GM23338 (cell line): ENCODE data around the gene RANBP1. TPM values are rescaled to one million over a fixed set of nuclear protein-coding genes. Genes with fewer than 3 reads are reported as not detected.

Experiments used
- ATAC-seq: fragments of 200-7000 bp; cut with Tn5 transposase; 3 replicates; pipeline ENCODE4 v1.9.1; 2020
- DNase-seq: peaks from one replicate; pipeline ENCODE4 v3.0.0-alpha.2; 2015; ENCODE audit warnings: low spot score
- H2AFZ ChIP-seq: fragments of 200-600 bp; sonication (generic); 2 replicates; pipeline ENCODE4 v1.8.0; 2016; ENCODE audit warnings: antibody characterized with exemption, mild to moderate bottlenecking, moderate library complexity
- H3F3A ChIP-seq: fragments of 200-600 bp; sonication (generic); replicated peaks from 2 replicates; pipeline ENCODE4 v1.8.0; 2017; ENCODE audit warnings: antibody characterized with exemption, mixed run types, low read depth
- H3K27ac ChIP-seq: fragments of 200-600 bp; sonication (generic); 2 replicates; pipeline ENCODE4 v1.6.1; 2016; ENCODE audit warnings: low read depth
- H3K27me3 ChIP-seq: fragments of 200-600 bp; sonication (generic); 2 replicates; pipeline ENCODE4 v1.8.0; 2016; ENCODE audit warnings: mild to moderate bottlenecking, mixed run types, moderate library complexity; ENCODE audit not compliant: insufficient read depth
- H3K36me3 ChIP-seq: fragments of 200-600 bp; sonication (generic); 2 replicates; pipeline ENCODE4 v1.8.0; 2016; ENCODE audit warnings: mild to moderate bottlenecking; ENCODE audit not compliant: insufficient read depth
- H3K4me1 ChIP-seq: fragments of 200-600 bp; sonication (generic); 2 replicates; pipeline ENCODE4 v1.8.0; 2016; ENCODE audit warnings: mild to moderate bottlenecking, moderate library complexity; ENCODE audit not compliant: insufficient read depth
- H3K4me2 ChIP-seq: fragments of 200-600 bp; sonication (generic); 2 replicates; pipeline ENCODE4 v1.7.1; 2017; ENCODE audit warnings: mixed run types
- H3K4me3 ChIP-seq: fragments of 200-600 bp; sonication (generic); 2 replicates; pipeline ENCODE4 v1.6.1; 2016; ENCODE audit warnings: mixed run types
- H3K79me2 ChIP-seq: fragments of 200-600 bp; sonication (generic); replicated peaks from 2 replicates; pipeline ENCODE4 v1.8.0; 2017; ENCODE audit warnings: mild to moderate bottlenecking; ENCODE audit not compliant: insufficient read depth
- H3K9me2 ChIP-seq: fragments of 200-600 bp; sonication (generic); 2 replicates; pipeline ENCODE4 v1.8.0; 2017; ENCODE audit not compliant: insufficient read depth
- H4K20me1 ChIP-seq: fragments of 200-600 bp; sonication (generic); replicated peaks from 2 replicates; pipeline ENCODE4 v1.8.0; 2017; ENCODE audit warnings: mild to moderate bottlenecking; ENCODE audit not compliant: insufficient read depth
- H3K27ac Mint-ChIP-seq: 2 replicates; pipeline ENCODE4 v1.8.0; 2020; ENCODE audit warnings: inconsistent platforms, mild to moderate bottlenecking, moderate library complexity, mixed read lengths
- H3K27me3 Mint-ChIP-seq: 3 replicates; pipeline ENCODE4 v1.8.0; 2022; ENCODE audit warnings: low read depth, mild to moderate bottlenecking, moderate library complexity, mixed read lengths, inconsistent platforms; ENCODE audit not compliant: insufficient read depth, poor library complexity
- H3K36me3 Mint-ChIP-seq: 3 replicates; pipeline ENCODE4 v1.8.0; 2021; ENCODE audit warnings: low read depth, mild to moderate bottlenecking, inconsistent platforms, moderate library complexity, mixed read lengths
- H3K4me1 Mint-ChIP-seq: 3 replicates; pipeline ENCODE4 v1.8.0; 2020; ENCODE audit warnings: mild to moderate bottlenecking, inconsistent platforms, mixed read lengths
- H3K4me3 Mint-ChIP-seq: 3 replicates; pipeline ENCODE4 v1.8.0; 2021; ENCODE audit warnings: moderate library complexity, mild to moderate bottlenecking, inconsistent platforms, mixed read lengths
- H3K9me3 Mint-ChIP-seq: 3 replicates; pipeline ENCODE4 v1.8.0; 2020; ENCODE audit warnings: moderate library complexity, mild to moderate bottlenecking, inconsistent platforms, mixed read lengths
- CREB1 ChIP-seq: fragments of 250-450 bp; sonication (Bioruptor Pico); IDR thresholded peaks from 2 replicates; pipeline ENCODE4 v1.5.0; 2020; ENCODE audit warnings: low read depth, mild to moderate bottlenecking, moderate library complexity
- EZH2 ChIP-seq: fragments of 200-600 bp; sonication (generic); IDR thresholded peaks from one replicate; pipeline ENCODE4 v1.8.0; 2017; ENCODE audit warnings: antibody characterized with exemption, mild to moderate bottlenecking, low read depth; ENCODE audit not compliant: unreplicated experiment
- EZH2phosphoT487 ChIP-seq: fragments of 200-600 bp; sonication (generic); IDR thresholded peaks from one replicate; pipeline ENCODE4 v1.8.1; 2018; ENCODE audit warnings: antibody characterized with exemption; ENCODE audit not compliant: unreplicated experiment
- JUNB ChIP-seq: IDR thresholded peaks from one replicate; pipeline ENCODE4 v1.6.1; 2016; ENCODE audit warnings: antibody characterized with exemption; ENCODE audit not compliant: unreplicated experiment
- NANOG ChIP-seq: IDR thresholded peaks from 2 replicates; pipeline ENCODE4 v1.6.1; 2016; ENCODE audit warnings: antibody characterized with exemption, borderline replicate concordance
- POLR2AphosphoS5 ChIP-seq: IDR thresholded peaks from 2 replicates; pipeline ENCODE4 v1.6.1; 2016; ENCODE audit warnings: antibody characterized with exemption, low read depth
- REST ChIP-seq: IDR thresholded peaks from one replicate; pipeline ENCODE4 v1.6.1; 2018; ENCODE audit warnings: antibody characterized with exemption; ENCODE audit not compliant: unreplicated experiment
- STAT1 ChIP-seq: IDR thresholded peaks from one replicate; pipeline ENCODE4 v1.6.1; 2016; ENCODE audit warnings: antibody characterized with exemption; ENCODE audit not compliant: unreplicated experiment
- ZNF114 ChIP-seq: fragments of 250-450 bp; sonication (Bioruptor Pico); IDR thresholded peaks from 2 replicates; pipeline ENCODE4 v1.5.0; 2020; ENCODE audit warnings: mild to moderate bottlenecking, moderate library complexity
- ZNF331 ChIP-seq: fragments of 250-450 bp; sonication (Bioruptor Pico); IDR thresholded peaks from 2 replicates; pipeline ENCODE4 v1.5.0; 2020; ENCODE audit warnings: low read depth, mild to moderate bottlenecking, moderate library complexity
- ZNF462 ChIP-seq: fragments of 250-450 bp; sonication (Bioruptor Pico); IDR thresholded peaks from 2 replicates; pipeline ENCODE4 v1.5.0; 2020; ENCODE audit warnings: mild to moderate bottlenecking, moderate library complexity
- polyA plus RNA-seq: library from polyadenylated mRNA; unstranded; fragments of >200 nt; fragmentation: Nextera tagmentation; extraction: Ambion mirVana; gene quantifications from 2 replicates; pipeline ENCODE4 v1.2.1, GENCODE V29; 2016
- total RNA-seq: library from RNA; depleted of rRNA; stranded (reverse); fragments of >200 nt; shearing (Covaris generic); gene quantifications from 2 replicates; pipeline ENCODE4 v1.2.3, GENCODE V29; 2014
- TF ChIP-seq, protein P1 (sequence below): IDR thresholded peaks from 2 replicates; pipeline ENCODE4 v1.6.1; 2016; ENCODE audit warnings: antibody characterized with exemption
- TF ChIP-seq, protein P2 (sequence below), 2 experiments: fragments of 200-600 bp in 1 of 2; sonication (generic) in 1 of 2; conservative IDR thresholded peaks; 2 replicates each; pipeline versions ENCODE4 v1.5.1 to v1.6.1; 2016 to 2017; ENCODE audit warnings: antibody characterized with exemption in 2 of 2, low read depth in 2 of 2, mild to moderate bottlenecking in 2 of 2, moderate library complexity in 1 of 2

Gene RANBP1
- total and polyA plus RNA-seq, 2 experiments from 2014 or later, result 1,014 to 1,206 TPM

DNA sequence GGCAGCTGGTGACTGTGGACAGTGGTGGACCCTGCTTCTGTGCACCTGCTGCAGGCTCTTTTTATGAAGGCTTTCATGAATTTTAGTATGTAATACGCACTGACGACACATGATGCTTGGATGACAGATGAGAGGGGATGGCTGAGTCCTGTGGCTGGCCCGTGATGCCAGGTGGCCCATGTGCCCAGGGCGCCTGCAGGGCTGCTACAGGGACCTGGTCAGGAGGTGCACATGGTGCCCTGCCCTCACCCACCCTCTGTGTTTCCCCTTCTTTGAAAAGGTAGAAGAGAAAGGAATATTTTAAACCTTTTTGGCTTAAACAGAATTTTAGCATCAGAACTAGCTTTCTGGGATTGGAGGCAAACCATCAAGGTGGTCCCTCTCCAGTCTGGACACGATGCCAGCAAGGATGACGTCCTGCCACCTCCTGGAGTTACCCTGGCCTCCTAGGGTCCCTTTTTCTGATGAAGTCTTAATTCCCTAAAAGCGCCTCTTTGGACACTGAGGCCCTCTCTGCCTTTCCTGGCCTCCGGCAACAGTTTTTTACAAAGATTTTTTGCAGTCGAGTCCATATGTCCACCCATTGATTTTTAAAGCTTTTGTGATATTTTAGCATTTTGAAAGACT lies 5.4 kb upstream of the RANBP1 start:
- H3K27ac ChIP-seq, result peak overlapping the region; percentile 83
- H3K27ac Mint-ChIP-seq, result no peak overlapping the region
- no peaks in the 10 kb centered on the region for H3K27me3 ChIP-seq
- H3K36me3 Mint-ChIP-seq, result peaks cover 72% of the 10 kb centered on the region
- no peak overlapping the region for H3K4me3 ChIP-seq
- H3K4me1 Mint-ChIP-seq, result peaks cover 3% of the 10 kb centered on the region
- peaks cover 28% of the 10 kb centered on the region for H3F3A ChIP-seq
- H3K27me3 Mint-ChIP-seq, result peaks cover 46% of the 10 kb centered on the region
- H3K4me1 ChIP-seq, result no peaks in the 10 kb centered on the region
- no peak for ATAC-seq
- H4K20me1 ChIP-seq, result peaks cover 21% of the 10 kb centered on the region
- no peak for DNase-seq
- H3K4me3 Mint-ChIP-seq, result no peak overlapping the region; the same call in 2 of the 3 replicates
- H3K4me2 ChIP-seq, result no peak overlapping the region
- TF ChIP-seq ZNF331 (CRISPR knock-in tag), result no peak
- no peak for TF ChIP-seq JUNB
- no peak for TF ChIP-seq EZH2phosphoT487
- TF ChIP-seq ZNF114, result no peak
- no peak for TF ChIP-seq REST
- TF ChIP-seq ZNF462 (CRISPR knock-in tag), result no peak
- no peak for TF ChIP-seq STAT1
- no peak for TF ChIP-seq NANOG
- TF ChIP-seq EZH2, result no peak
- no peak for TF ChIP-seq CREB1 (CRISPR knock-in tag)
- TF ChIP-seq, protein P1, sequence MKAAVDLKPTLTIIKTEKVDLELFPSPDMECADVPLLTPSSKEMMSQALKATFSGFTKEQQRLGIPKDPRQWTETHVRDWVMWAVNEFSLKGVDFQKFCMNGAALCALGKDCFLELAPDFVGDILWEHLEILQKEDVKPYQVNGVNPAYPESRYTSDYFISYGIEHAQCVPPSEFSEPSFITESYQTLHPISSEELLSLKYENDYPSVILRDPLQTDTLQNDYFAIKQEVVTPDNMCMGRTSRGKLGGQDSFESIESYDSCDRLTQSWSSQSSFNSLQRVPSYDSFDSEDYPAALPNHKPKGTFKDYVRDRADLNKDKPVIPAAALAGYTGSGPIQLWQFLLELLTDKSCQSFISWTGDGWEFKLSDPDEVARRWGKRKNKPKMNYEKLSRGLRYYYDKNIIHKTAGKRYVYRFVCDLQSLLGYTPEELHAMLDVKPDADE, result no peak
- TF ChIP-seq, protein P2, sequence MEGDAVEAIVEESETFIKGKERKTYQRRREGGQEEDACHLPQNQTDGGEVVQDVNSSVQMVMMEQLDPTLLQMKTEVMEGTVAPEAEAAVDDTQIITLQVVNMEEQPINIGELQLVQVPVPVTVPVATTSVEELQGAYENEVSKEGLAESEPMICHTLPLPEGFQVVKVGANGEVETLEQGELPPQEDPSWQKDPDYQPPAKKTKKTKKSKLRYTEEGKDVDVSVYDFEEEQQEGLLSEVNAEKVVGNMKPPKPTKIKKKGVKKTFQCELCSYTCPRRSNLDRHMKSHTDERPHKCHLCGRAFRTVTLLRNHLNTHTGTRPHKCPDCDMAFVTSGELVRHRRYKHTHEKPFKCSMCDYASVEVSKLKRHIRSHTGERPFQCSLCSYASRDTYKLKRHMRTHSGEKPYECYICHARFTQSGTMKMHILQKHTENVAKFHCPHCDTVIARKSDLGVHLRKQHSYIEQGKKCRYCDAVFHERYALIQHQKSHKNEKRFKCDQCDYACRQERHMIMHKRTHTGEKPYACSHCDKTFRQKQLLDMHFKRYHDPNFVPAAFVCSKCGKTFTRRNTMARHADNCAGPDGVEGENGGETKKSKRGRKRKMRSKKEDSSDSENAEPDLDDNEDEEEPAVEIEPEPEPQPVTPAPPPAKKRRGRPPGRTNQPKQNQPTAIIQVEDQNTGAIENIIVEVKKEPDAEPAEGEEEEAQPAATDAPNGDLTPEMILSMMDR (conservative IDR thresholded peaks at IDR 0.05; ENCODE audit: low read depth in 2 of 2), result no peak
- TF ChIP-seq POLR2AphosphoS5, result no peak
- H3K36me3 ChIP-seq, result peaks cover 16% of the 10 kb centered on the region
- no peaks in the 10 kb centered on the region for H3K9me3 Mint-ChIP-seq
- no peak overlapping the region for H2AFZ ChIP-seq
- peaks cover 2% of the 10 kb centered on the region; the same call in 1 of the 2 replicates for H3K79me2 ChIP-seq
- no peaks in the 10 kb centered on the region for H3K9me2 ChIP-seq
